H9 (cell line): ENCODE measurements around the gene WNT9A. TPM values are rescaled to one million over a fixed set of nuclear protein-coding genes. Genes with fewer than 3 reads are reported as not detected.
"Not testable (repeated sequence)": the region's sequence is repeated elsewhere in the genome, so short reads cannot be mapped to it uniquely, and the experiment has no call there.

Experiments
- DNase-seq: peaks from one replicate; pipeline ENCODE4 v3.0.0-alpha.2; 2017
- H2AFZ ChIP-seq: one replicate; pipeline ENCODE4 v1.6.1; 2013; ENCODE audit warnings: mild to moderate bottlenecking, low read length, control low read depth, moderate library complexity
- H2AK5ac ChIP-seq: 2 replicates; pipeline ENCODE4 v1.6.1; 2013; ENCODE audit warnings: low read length, control low read depth, mixed read lengths; ENCODE audit not compliant: insufficient read length
- H2BK120ac ChIP-seq: one replicate; pipeline ENCODE4 v1.6.1; 2013; ENCODE audit warnings: low read depth, mild to moderate bottlenecking, low read length, control low read depth, inconsistent platforms; ENCODE audit not compliant: poor library complexity, severe bottlenecking
- H2BK12ac ChIP-seq: 2 replicates; pipeline ENCODE4 v1.6.1; 2013; ENCODE audit warnings: low read length, control low read depth, mixed read lengths, low read depth; ENCODE audit not compliant: insufficient read length
- H2BK15ac ChIP-seq: 2 replicates; pipeline ENCODE4 v1.6.1; 2013; ENCODE audit warnings: low read depth, low read length, control low read depth
- H2BK20ac ChIP-seq: one replicate; pipeline ENCODE4 v1.6.1; 2013; ENCODE audit warnings: low read depth, mild to moderate bottlenecking, low read length, control low read depth, inconsistent platforms; ENCODE audit not compliant: poor library complexity, severe bottlenecking
- H2BK5ac ChIP-seq: 2 replicates; pipeline ENCODE4 v1.6.1; 2013; ENCODE audit warnings: low read length, control low read depth, mixed read lengths; ENCODE audit not compliant: insufficient read length
- H3K14ac ChIP-seq: 2 replicates; pipeline ENCODE4 v1.6.1; 2013; ENCODE audit warnings: low read length, control low read depth; ENCODE audit not compliant: insufficient read depth
- H3K18ac ChIP-seq: 2 replicates; pipeline ENCODE4 v1.6.1; 2013; ENCODE audit warnings: low read depth, mild to moderate bottlenecking, mixed read lengths, low read length, control low read depth; ENCODE audit not compliant: insufficient read length
- H3K23ac ChIP-seq: 2 replicates; pipeline ENCODE4 v1.6.1; 2013; ENCODE audit warnings: low read length, control low read depth, mixed read lengths, low read depth; ENCODE audit not compliant: insufficient read length
- H3K23me2 ChIP-seq: 2 replicates; pipeline ENCODE4 v1.6.1; 2013; ENCODE audit warnings: low read depth, mild to moderate bottlenecking, mixed read lengths, low read length, control low read depth; ENCODE audit not compliant: insufficient read length, poor library complexity, severe bottlenecking
- H3K27ac ChIP-seq: 2 replicates; pipeline ENCODE4 v1.5.1; 2013; ENCODE audit warnings: low read length, control low read depth, mixed read lengths, low read depth; ENCODE audit not compliant: insufficient read length
- H3K27me3 ChIP-seq: 2 replicates; pipeline ENCODE4 v1.6.1; 2013; ENCODE audit warnings: low read length, control low read depth, inconsistent platforms; ENCODE audit not compliant: insufficient read depth
- H3K4ac ChIP-seq: 2 replicates; pipeline ENCODE4 v1.6.1; 2013; ENCODE audit warnings: low read depth, mild to moderate bottlenecking, control low read depth, inconsistent platforms, low read length, moderate library complexity
- H3K4me1 ChIP-seq: 2 replicates; pipeline ENCODE4 v1.6.1; 2013; ENCODE audit warnings: low read length, control low read depth, inconsistent platforms; ENCODE audit not compliant: insufficient read depth
- H3K4me2 ChIP-seq: 2 replicates; pipeline ENCODE4 v1.6.1; 2013; ENCODE audit warnings: low read length, control low read depth, mixed read lengths; ENCODE audit not compliant: insufficient read length, insufficient read depth
- H3K56ac ChIP-seq: 2 replicates; pipeline ENCODE4 v1.6.1; 2013; ENCODE audit warnings: low read depth, mild to moderate bottlenecking, mixed read lengths, low read length, control low read depth; ENCODE audit not compliant: insufficient read length
- H3K79me1 ChIP-seq: 2 replicates; pipeline ENCODE4 v1.6.1; 2013; ENCODE audit warnings: low read depth, mild to moderate bottlenecking, moderate library complexity, low read length, control low read depth, inconsistent platforms; ENCODE audit not compliant: insufficient read depth, poor library complexity, severe bottlenecking
- H3K79me2 ChIP-seq: 2 replicates; pipeline ENCODE4 v1.6.1; 2013; ENCODE audit warnings: low read length, control low read depth, inconsistent platforms; ENCODE audit not compliant: insufficient read depth
- H3K9ac ChIP-seq: 2 replicates; pipeline ENCODE4 v1.6.1; 2013; ENCODE audit warnings: low read length, control low read depth, mixed read lengths; ENCODE audit not compliant: insufficient read length; ENCODE audit errors: extremely low read depth
- H3K9me3 ChIP-seq: one replicate; pipeline ENCODE4 v1.6.1; 2013; ENCODE audit warnings: low read depth, low read length, inconsistent platforms; ENCODE audit not compliant: control insufficient read depth
- H3T11ph ChIP-seq: one replicate; pipeline ENCODE4 v1.6.1; 2013; ENCODE audit warnings: mild to moderate bottlenecking, low read length, control low read depth, inconsistent platforms
- H4K20me1 ChIP-seq: one replicate; pipeline ENCODE4 v1.6.1; 2013; ENCODE audit not compliant: control insufficient read depth, insufficient read length, insufficient read depth
- H4K5ac ChIP-seq: 2 replicates; pipeline ENCODE4 v1.6.1; 2013; ENCODE audit warnings: low read depth, mild to moderate bottlenecking, mixed read lengths, low read length, control low read depth; ENCODE audit not compliant: insufficient read length
- H4K8ac ChIP-seq: replicated peaks from 2 replicates; pipeline ENCODE4 v1.6.1; 2013; ENCODE audit warnings: low read length, control low read depth, mixed read lengths, low read depth; ENCODE audit not compliant: insufficient read length
- H4K91ac ChIP-seq: 2 replicates; pipeline ENCODE4 v1.6.1; 2013; ENCODE audit warnings: low read depth, mild to moderate bottlenecking, moderate library complexity, mixed read lengths, low read length, control low read depth; ENCODE audit not compliant: insufficient read length
- H3K27ac Mint-ChIP-seq, 3 experiments: 2 replicates in 2 of 3; 3 replicates in 1 of 3; pipeline ENCODE4 v1.8.0; 2020 to 2021; ENCODE audit warnings: mixed read lengths in 3 of 3, mild to moderate bottlenecking in 1 of 3, moderate library complexity in 1 of 3
- H3K27me3 Mint-ChIP-seq: 2 replicates; pipeline ENCODE4 v1.8.0; 2021; ENCODE audit warnings: low read depth, mild to moderate bottlenecking, moderate library complexity, mixed read lengths
- H3K36me3 Mint-ChIP-seq, 3 experiments: 2 replicates in 2 of 3; 3 replicates in 1 of 3; pipeline ENCODE4 v1.8.0; 2020 to 2021; ENCODE audit warnings: low read depth in 3 of 3, mixed read lengths in 3 of 3; ENCODE audit not compliant: insufficient read depth in 1 of 3
- H3K4me1 Mint-ChIP-seq, 2 experiments: 2 replicates each; pipeline ENCODE4 v1.8.0; 2020; ENCODE audit warnings: mixed read lengths in 2 of 2
- H3K4me3 Mint-ChIP-seq, 2 experiments: 2 replicates in 1 of 2; 3 replicates in 1 of 2; pipeline ENCODE4 v1.8.0; 2020 to 2021; ENCODE audit warnings: mild to moderate bottlenecking in 2 of 2, mixed read lengths in 2 of 2, moderate library complexity in 1 of 2
- H3K9me3 Mint-ChIP-seq, 2 experiments: 2 replicates in 1 of 2; 3 replicates in 1 of 2; pipeline ENCODE4 v1.8.0; 2020; ENCODE audit warnings: mild to moderate bottlenecking in 2 of 2, mixed read lengths in 2 of 2, moderate library complexity in 1 of 2
- CTCF ChIP-seq: fragments of 200-600 bp; sonication (generic); conservative IDR thresholded peaks from 3 replicates; pipeline ENCODE4 v1.8.0; 2021; ENCODE audit warnings: antibody characterized with exemption, mild to moderate bottlenecking
- WGBS: extraction: QIAGEN DNeasy Blood & Tissue Kit; methylation state at CpG from one replicate; pipeline ENCODE4 v1.1.7; 2013; ENCODE audit warnings: missing lambda C conversion rate, low lambda C conversion rate, mixed read lengths; ENCODE audit not compliant: insufficient read length; ENCODE audit errors: extremely low coverage; 5-methylcytosine and 5-hydroxymethylcytosine counted together
- total RNA-seq: library from RNA; stranded (reverse); gene quantifications from 2 replicates; pipeline ENCODE4 v1.2.1, GENCODE V29; 2021

The WNT9A gene
- total RNA-seq, 1 experiment from 2014 or later = 0.77 TPM

DNA sequence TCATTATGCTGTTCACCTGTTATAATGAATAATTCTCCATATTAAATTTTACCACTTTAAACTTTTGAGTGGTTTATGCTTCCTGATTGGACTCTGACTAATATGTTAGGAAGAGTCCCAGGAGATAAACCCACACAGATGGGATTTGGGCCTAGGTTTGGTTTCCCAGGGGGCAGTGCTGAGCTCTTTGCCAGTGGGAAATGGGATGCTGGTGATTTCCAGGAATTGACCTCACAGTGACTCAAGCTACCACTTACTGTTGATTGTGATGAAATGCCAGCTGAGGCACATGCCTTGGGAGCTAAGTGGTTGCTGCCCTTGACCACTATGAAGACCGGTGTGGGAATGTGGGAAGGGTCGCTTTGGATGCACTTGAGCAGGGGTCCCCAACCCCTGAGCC is 19.0 kb upstream of the WNT9A start:
- WGBS = no CpG with 5 or more reads among the region's 2 CpGs
- not testable (repeated sequence) for H3K9me3 Mint-ChIP-seq, H2AFZ ChIP-seq, H4K20me1 ChIP-seq, H3K27ac ChIP-seq, H3K4me3 Mint-ChIP-seq, H3K27me3 Mint-ChIP-seq, H3K14ac ChIP-seq, H3K4ac ChIP-seq, H4K91ac ChIP-seq, H2BK12ac ChIP-seq, H2BK5ac ChIP-seq, H2AK5ac ChIP-seq, H3K79me1 ChIP-seq, DNase-seq, H4K5ac ChIP-seq, H3K23me2 ChIP-seq, H3K9me3 ChIP-seq, H3K9ac ChIP-seq, H3T11ph ChIP-seq, H3K4me1 ChIP-seq, H4K8ac ChIP-seq, H3K27ac Mint-ChIP-seq, H3K36me3 Mint-ChIP-seq, H3K4me2 ChIP-seq, H3K79me2 ChIP-seq, H3K4me1 Mint-ChIP-seq, H2BK120ac ChIP-seq, H3K56ac ChIP-seq, H3K27me3 ChIP-seq, H2BK15ac ChIP-seq, H3K23ac ChIP-seq, H3K18ac ChIP-seq, H2BK20ac ChIP-seq
- peak; percentile 48; the same call in 2 of the 3 replicates for TF ChIP-seq CTCF
